HG03025 (cell line): Measurements from ENCODE around the gene OR2W1.

Experiments
- ATAC-seq: cut with Tn5 transposase; IDR thresholded peaks from one replicate; pipeline ENCODE4 v1.9.1; 2021; ENCODE audit warnings: mild to moderate bottlenecking, moderate library complexity; ENCODE audit not compliant: unreplicated experiment, low FRiP score

Gene OR2W1

GRCh38 chr6:29005183-29005885, 39.6 kb downstream of the OR2W1 start, which contains the start of gene ZNF311:
Gene ZNF311, minus strand, starts transcription at chr6:29005315. Its CDS starts 1,361 bp downstream, at chr6:29003954.
- no peak for ATAC-seq

- ATAC-seq = no peak
Measured at GRCh38 chr6:28996844-28997510, 48.0 kb downstream of the OR2W1 start.

GRCh38 chr6:28995093-28995650, 49.8 kb downstream of the OR2W1 start:
- no peak for ATAC-seq
